SK-N-SH treated with all-trans-retinoic acid at 6 μM for 48 hours (cell line): ENCODE data around the gene MCTP2.
"Not testable (repeated sequence)": the region's sequence is repeated elsewhere in the genome, so short reads cannot be mapped to it uniquely, and the experiment has no call there.

Source experiments
- ATAC-seq: fragments of 200-7000 bp; cut with Tn5 transposase; 3 replicates; pipeline ENCODE4 v1.9.1; 2020; ENCODE audit warnings: mild to moderate bottlenecking, moderate library complexity
- ARNTL ChIP-seq: fragments of 450-650 bp; formaldehyde crosslinking; IDR thresholded peaks from 2 replicates; pipeline ENCODE4 v1.5.0; 2020; ENCODE audit warnings: low read depth, mild to moderate bottlenecking, moderate library complexity, borderline replicate concordance
- BACH2 ChIP-seq: fragments of 250-450 bp; sonication (Bioruptor Pico); IDR thresholded peaks from 2 replicates; pipeline ENCODE4 v1.9.0; 2021; ENCODE audit warnings: mild to moderate bottlenecking, borderline replicate concordance
- CSDC2 ChIP-seq: fragments of 250-450 bp; sonication (Bioruptor Pico); IDR thresholded peaks from 2 replicates; pipeline ENCODE4 v1.5.0; 2020; ENCODE audit warnings: mild to moderate bottlenecking, moderate library complexity
- ESRRG ChIP-seq: fragments of 250-450 bp; sonication (Bioruptor Pico); IDR thresholded peaks from 2 replicates; pipeline ENCODE4 v1.6.1; 2021; ENCODE audit warnings: mild to moderate bottlenecking
- GLIS3 ChIP-seq: fragments of 250-450 bp; sonication (Bioruptor Pico); IDR thresholded peaks from 2 replicates; pipeline ENCODE4 v1.5.0; 2020; ENCODE audit warnings: mild to moderate bottlenecking, moderate library complexity
- ISL1 ChIP-seq: fragments of 250-450 bp; sonication (Bioruptor Pico); IDR thresholded peaks from 2 replicates; pipeline ENCODE4 v2.1.2; 2022; ENCODE audit warnings: mild to moderate bottlenecking, moderate library complexity
- OSR1 ChIP-seq: fragments of 250-450 bp; sonication (Bioruptor Pico); IDR thresholded peaks from 2 replicates; pipeline ENCODE4 v1.8.0; 2022; ENCODE audit warnings: moderate library complexity, mild to moderate bottlenecking, inconsistent platforms
- PPARA ChIP-seq: fragments of 250-450 bp; sonication (Bioruptor Pico); IDR thresholded peaks from 2 replicates; pipeline ENCODE4 v1.5.0; 2020; ENCODE audit warnings: mild to moderate bottlenecking, borderline replicate concordance
- SNAI2 ChIP-seq: fragments of 250-450 bp; sonication (Bioruptor Pico); IDR thresholded peaks from 2 replicates; pipeline ENCODE4 v1.5.0; 2020; ENCODE audit warnings: mild to moderate bottlenecking, moderate library complexity
- TCF4 ChIP-seq: fragments of 250-450 bp; sonication (Bioruptor Pico); IDR thresholded peaks from 2 replicates; pipeline ENCODE4 v1.8.0; 2021; ENCODE audit warnings: mild to moderate bottlenecking, moderate library complexity, borderline replicate concordance
- ZC3H10 ChIP-seq: fragments of 250-450 bp; sonication (Bioruptor Pico); IDR thresholded peaks from 2 replicates; pipeline ENCODE4 v1.5.1; 2021; ENCODE audit warnings: mild to moderate bottlenecking, moderate library complexity
- ZFP3 ChIP-seq: fragments of 250-450 bp; sonication (Bioruptor Pico); IDR thresholded peaks from 2 replicates; pipeline ENCODE4 v1.5.0; 2020; ENCODE audit warnings: mild to moderate bottlenecking, moderate library complexity
- ZFP30 ChIP-seq: fragments of 450-650 bp; formaldehyde crosslinking; IDR thresholded peaks from 2 replicates; pipeline ENCODE4 v1.5.0; 2022; ENCODE audit warnings: mild to moderate bottlenecking, moderate library complexity
- ZNF565 ChIP-seq: fragments of 450-650 bp; formaldehyde crosslinking; conservative IDR thresholded peaks from 2 replicates; pipeline ENCODE4 v1.5.0; 2020; ENCODE audit warnings: low read depth, mild to moderate bottlenecking, moderate library complexity
- ZNF70 ChIP-seq: fragments of 450-650 bp; formaldehyde crosslinking; IDR thresholded peaks from 2 replicates; pipeline ENCODE4 v1.5.0; 2020; ENCODE audit warnings: mild to moderate bottlenecking, moderate library complexity
- ZNF8 ChIP-seq: fragments of 450-650 bp; formaldehyde crosslinking; IDR thresholded peaks from 2 replicates; pipeline ENCODE4 v1.5.0; 2020; ENCODE audit warnings: mild to moderate bottlenecking, moderate library complexity
- TF ChIP-seq, protein P1 (sequence below): fragments of 250-450 bp; sonication (Bioruptor Pico); IDR thresholded peaks from 2 replicates; pipeline ENCODE4 v1.8.0; 2020; ENCODE audit warnings: mild to moderate bottlenecking, moderate library complexity, borderline replicate concordance
- TF ChIP-seq, protein P2 (sequence below): fragments of 250-450 bp; sonication (Bioruptor Pico); IDR thresholded peaks from 2 replicates; pipeline ENCODE4 v1.5.1; 2021; ENCODE audit warnings: mild to moderate bottlenecking, moderate library complexity
- TF ChIP-seq, protein P3 (sequence below): fragments of 250-450 bp; sonication (Bioruptor Pico); IDR thresholded peaks from 2 replicates; pipeline ENCODE4 v1.5.1; 2020; ENCODE audit warnings: low read depth, mild to moderate bottlenecking, moderate library complexity
- TF ChIP-seq, protein P4 (sequence below): fragments of 250-450 bp; sonication (Bioruptor Pico); IDR thresholded peaks from 2 replicates; pipeline ENCODE4 v1.8.0; 2021; ENCODE audit warnings: low read depth, mild to moderate bottlenecking, moderate library complexity, borderline replicate concordance

MCTP2 gene

DNA sequence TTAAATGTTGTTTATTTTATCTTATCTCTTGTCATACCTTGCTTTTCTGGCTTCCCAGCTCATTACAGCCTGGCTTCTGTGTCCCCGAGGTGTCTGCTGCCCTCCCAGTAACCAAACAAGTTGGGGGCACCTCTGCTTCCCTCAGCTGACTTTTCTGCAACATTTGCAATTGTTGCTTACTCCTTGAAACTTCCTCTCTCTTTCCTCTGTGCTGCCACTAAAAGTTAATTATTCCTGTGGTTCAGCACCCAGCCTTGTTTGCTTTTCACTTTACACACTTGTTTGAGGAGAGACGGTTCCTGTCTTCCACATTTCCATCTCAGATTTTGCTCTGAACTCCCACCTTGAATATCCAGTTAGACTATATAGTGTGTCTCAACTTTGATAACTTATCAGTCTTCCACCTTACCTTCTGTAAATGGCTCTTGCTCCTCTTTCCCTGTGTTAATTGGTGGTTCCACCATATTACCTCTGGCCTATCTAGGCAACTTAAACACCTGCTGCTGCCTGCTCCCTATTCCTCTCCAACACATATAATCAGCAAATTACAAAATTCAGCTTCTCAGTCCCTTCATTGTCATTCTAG, 21.6 kb downstream of the MCTP2 start (continued):
- TF ChIP-seq, protein P1, sequence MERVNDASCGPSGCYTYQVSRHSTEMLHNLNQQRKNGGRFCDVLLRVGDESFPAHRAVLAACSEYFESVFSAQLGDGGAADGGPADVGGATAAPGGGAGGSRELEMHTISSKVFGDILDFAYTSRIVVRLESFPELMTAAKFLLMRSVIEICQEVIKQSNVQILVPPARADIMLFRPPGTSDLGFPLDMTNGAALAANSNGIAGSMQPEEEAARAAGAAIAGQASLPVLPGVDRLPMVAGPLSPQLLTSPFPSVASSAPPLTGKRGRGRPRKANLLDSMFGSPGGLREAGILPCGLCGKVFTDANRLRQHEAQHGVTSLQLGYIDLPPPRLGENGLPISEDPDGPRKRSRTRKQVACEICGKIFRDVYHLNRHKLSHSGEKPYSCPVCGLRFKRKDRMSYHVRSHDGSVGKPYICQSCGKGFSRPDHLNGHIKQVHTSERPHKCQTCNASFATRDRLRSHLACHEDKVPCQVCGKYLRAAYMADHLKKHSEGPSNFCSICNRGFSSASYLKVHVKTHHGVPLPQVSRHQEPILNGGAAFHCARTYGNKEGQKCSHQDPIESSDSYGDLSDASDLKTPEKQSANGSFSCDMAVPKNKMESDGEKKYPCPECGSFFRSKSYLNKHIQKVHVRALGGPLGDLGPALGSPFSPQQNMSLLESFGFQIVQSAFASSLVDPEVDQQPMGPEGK: no peak
- TF ChIP-seq, protein P2, sequence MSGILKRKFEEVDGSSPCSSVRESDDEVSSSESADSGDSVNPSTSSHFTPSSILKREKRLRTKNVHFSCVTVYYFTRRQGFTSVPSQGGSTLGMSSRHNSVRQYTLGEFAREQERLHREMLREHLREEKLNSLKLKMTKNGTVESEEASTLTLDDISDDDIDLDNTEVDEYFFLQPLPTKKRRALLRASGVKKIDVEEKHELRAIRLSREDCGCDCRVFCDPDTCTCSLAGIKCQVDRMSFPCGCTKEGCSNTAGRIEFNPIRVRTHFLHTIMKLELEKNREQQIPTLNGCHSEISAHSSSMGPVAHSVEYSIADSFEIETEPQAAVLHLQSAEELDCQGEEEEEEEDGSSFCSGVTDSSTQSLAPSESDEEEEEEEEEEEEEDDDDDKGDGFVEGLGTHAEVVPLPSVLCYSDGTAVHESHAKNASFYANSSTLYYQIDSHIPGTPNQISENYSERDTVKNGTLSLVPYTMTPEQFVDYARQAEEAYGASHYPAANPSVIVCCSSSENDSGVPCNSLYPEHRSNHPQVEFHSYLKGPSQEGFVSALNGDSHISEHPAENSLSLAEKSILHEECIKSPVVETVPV (CRISPR knock-in tag): no peak
- TF ChIP-seq ZNF8: no peak
- no peak for TF ChIP-seq TCF4 (CRISPR knock-in tag)
- TF ChIP-seq ARNTL: no peak
- no peak for TF ChIP-seq ISL1 (CRISPR knock-in tag)
- no peak for TF ChIP-seq ESRRG

GRCh38 chr15:94253742-94254141, 22.4 kb downstream of the MCTP2 start:
- TF ChIP-seq ZNF565 (CRISPR knock-in tag) (no peak), BACH2 (CRISPR knock-in tag) (no peak), GLIS3 (no peak), ZNF70 (CRISPR knock-in tag) (no peak), ZFP3 (no peak), TCF4 (CRISPR knock-in tag) (no peak), ZFP30 (CRISPR knock-in tag) (no peak), SNAI2 (CRISPR knock-in tag) (no peak)
- TF ChIP-seq, protein P3, sequence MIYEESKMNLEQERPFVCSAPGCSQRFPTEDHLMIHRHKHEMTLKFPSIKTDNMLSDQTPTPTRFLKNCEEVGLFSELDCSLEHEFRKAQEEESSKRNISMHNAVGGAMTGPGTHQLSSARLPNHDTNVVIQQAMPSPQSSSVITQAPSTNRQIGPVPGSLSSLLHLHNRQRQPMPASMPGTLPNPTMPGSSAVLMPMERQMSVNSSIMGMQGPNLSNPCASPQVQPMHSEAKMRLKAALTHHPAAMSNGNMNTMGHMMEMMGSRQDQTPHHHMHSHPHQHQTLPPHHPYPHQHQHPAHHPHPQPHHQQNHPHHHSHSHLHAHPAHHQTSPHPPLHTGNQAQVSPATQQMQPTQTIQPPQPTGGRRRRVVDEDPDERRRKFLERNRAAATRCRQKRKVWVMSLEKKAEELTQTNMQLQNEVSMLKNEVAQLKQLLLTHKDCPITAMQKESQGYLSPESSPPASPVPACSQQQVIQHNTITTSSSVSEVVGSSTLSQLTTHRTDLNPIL: no peak
- TF ChIP-seq, protein P2 (CRISPR knock-in tag): no peak
- TF ChIP-seq, protein P4, sequence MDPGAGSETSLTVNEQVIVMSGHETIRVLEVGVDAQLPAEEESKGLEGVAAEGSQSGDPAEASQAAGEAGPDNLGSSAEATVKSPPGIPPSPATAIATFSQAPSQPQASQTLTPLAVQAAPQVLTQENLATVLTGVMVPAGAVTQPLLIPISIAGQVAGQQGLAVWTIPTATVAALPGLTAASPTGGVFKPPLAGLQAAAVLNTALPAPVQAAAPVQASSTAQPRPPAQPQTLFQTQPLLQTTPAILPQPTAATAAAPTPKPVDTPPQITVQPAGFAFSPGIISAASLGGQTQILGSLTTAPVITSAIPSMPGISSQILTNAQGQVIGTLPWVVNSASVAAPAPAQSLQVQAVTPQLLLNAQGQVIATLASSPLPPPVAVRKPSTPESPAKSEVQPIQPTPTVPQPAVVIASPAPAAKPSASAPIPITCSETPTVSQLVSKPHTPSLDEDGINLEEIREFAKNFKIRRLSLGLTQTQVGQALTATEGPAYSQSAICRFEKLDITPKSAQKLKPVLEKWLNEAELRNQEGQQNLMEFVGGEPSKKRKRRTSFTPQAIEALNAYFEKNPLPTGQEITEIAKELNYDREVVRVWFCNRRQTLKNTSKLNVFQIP (CRISPR knock-in tag): no peak
- ATAC-seq: no peak

GRCh38 chr15:94255540-94255939, 24.2 kb downstream of the MCTP2 start:
- no peak for ATAC-seq
- TF ChIP-seq ZFP30 (CRISPR knock-in tag): no peak
- no peak for TF ChIP-seq ISL1 (CRISPR knock-in tag)
- no peak for TF ChIP-seq BACH2 (CRISPR knock-in tag)
- no peak for TF ChIP-seq ZNF70 (CRISPR knock-in tag)
- TF ChIP-seq ZC3H10 (CRISPR knock-in tag): no peak
- no peak for TF ChIP-seq TCF4 (CRISPR knock-in tag)
- TF ChIP-seq PPARA (CRISPR knock-in tag): no peak
- TF ChIP-seq, protein P1: no peak
- no peak for TF ChIP-seq OSR1
- TF ChIP-seq, all 23 proteins: peak for 0

DNA sequence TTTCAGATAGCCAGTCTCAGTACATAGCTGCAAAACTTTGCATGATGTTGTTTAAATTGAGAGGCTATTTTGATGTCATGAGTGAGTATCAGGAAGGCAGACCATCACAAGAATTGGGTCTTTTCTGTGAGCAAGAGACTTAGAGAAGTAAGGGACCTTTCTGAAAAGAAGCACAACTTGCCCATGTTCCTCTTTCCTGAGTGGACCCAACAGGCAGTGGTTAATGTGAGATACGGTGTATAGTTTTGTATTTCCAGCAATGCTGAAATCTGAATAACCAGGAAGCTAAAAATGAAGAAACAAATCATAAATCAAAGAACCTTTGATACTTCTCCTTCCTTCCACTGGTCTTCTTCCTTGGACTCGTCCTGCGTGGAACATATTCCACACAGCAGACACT, 25.1 kb downstream of the MCTP2 start:
- TF ChIP-seq CSDC2 (CRISPR knock-in tag): no peak
- no peak for TF ChIP-seq ZFP3
- TF ChIP-seq, protein P2 (CRISPR knock-in tag): no peak
- no peak for TF ChIP-seq ZC3H10 (CRISPR knock-in tag)
- no peak for TF ChIP-seq ARNTL
- ATAC-seq: no peak

- ATAC-seq: not testable (repeated sequence)
These were observed 26.4 kb downstream of the MCTP2 start for GRCh38 chr15:94257776-94258175.
